Transverse colon (tissue), 4 donors: Measurements from ENCODE around the gene HDC. TPM values are rescaled to one million over a fixed set of nuclear protein-coding genes. Genes with fewer than 3 reads are reported as not detected.

ENCODE experiments used
- DNase-seq: peaks from one replicate; pipeline ENCODE4 v3.0.0-alpha.2; 2019
- H3K27ac ChIP-seq, 4 donors: fragments of 200-600 bp; sonication (generic); 2 replicates each; pipeline ENCODE4 v1.5.1; 2016 to 2018; ENCODE audit warnings: inconsistent platforms in 4 of 4
- H3K27me3 ChIP-seq: fragments of 200-600 bp; sonication (generic); 2 replicates; pipeline ENCODE4 v1.5.1; 2017; ENCODE audit warnings: inconsistent platforms
- H3K36me3 ChIP-seq, 4 donors: fragments of 200-600 bp; sonication (generic); 2 replicates each; pipeline ENCODE4 v1.5.1; 2017 to 2019; ENCODE audit warnings: inconsistent platforms in 4 of 4
- H3K4me1 ChIP-seq, 4 donors: fragments of 200-600 bp; sonication (generic); 2 replicates each; pipeline ENCODE4 v1.5.1; 2017 to 2020; ENCODE audit warnings: inconsistent platforms in 4 of 4
- H3K4me3 ChIP-seq, 4 donors: fragments of 200-600 bp; sonication (generic); 1 replicate in 1 of 4; 2 replicates in 3 of 4; pipeline versions ENCODE4 v1.5.1 to v1.6.1; 2017 to 2019; ENCODE audit warnings: inconsistent platforms in 4 of 4
- H3K9me3 ChIP-seq, 2 donors: fragments of 200-600 bp; sonication (generic); 2 replicates each; pipeline ENCODE4 v1.5.1; 2017 to 2019; ENCODE audit warnings: inconsistent platforms in 2 of 2
- CTCF ChIP-seq, 5 experiments: fragments of 200-600 bp in 3 of 5; fragments of 450-650 bp in 2 of 5; sonication (generic) in 3 of 5; IDR thresholded peaks; 1 replicate in 2 of 5; 2 replicates in 3 of 5; pipeline ENCODE4 v1.5.1; 2016 to 2017; ENCODE audit warnings: antibody characterized with exemption in 5 of 5, inconsistent platforms in 3 of 5, mild to moderate bottlenecking in 2 of 5, moderate library complexity in 1 of 5
- EP300 ChIP-seq: sonication (generic); formaldehyde crosslinking; IDR thresholded peaks from one replicate; pipeline ENCODE4 v1.6.1; 2017; ENCODE audit warnings: antibody characterized with exemption, low read depth
- POLR2A ChIP-seq: fragments of 450-650 bp; IDR thresholded peaks from one replicate; pipeline ENCODE4 v1.6.1; 2016; ENCODE audit warnings: antibody characterized with exemption, mild to moderate bottlenecking, moderate library complexity
- POLR2AphosphoS5 ChIP-seq, 3 donors: sonication (generic); formaldehyde crosslinking; IDR thresholded peaks; one replicate each; pipeline ENCODE4 v1.6.1; 2016; ENCODE audit warnings: antibody characterized with exemption in 3 of 3
- WGBS, 2 donors: methylation state at CpG; one replicate each; pipeline ENCODE4 v1.1.5; 2018; ENCODE audit warnings: low coverage in 1 of 2; 5-methylcytosine and 5-hydroxymethylcytosine counted together
- in situ Hi-C, 4 donors: fragments of 200-750 bp; cut with MboI; loops; one replicate each; pipeline versions ENCODE4 v1.15.0 to v1.15.1; 2017; ENCODE audit warnings: low sequenced_read_pairs in 3 of 4, low pct_ligation_motif_present in 1 of 4, low pct_unique_long_range_greater_than_20kb in 1 of 4
- intact Hi-C: fragments of 100-400 bp; cut with DNase I; formaldehyde crosslinking; loops from one replicate; pipeline ENCODE4 v1.15.1; 2023; ENCODE audit warnings: low total_unique reads
- total RNA-seq, 4 donors: library from RNA; depleted of rRNA; stranded (reverse); fragments of >200 nt; gene quantifications; one replicate each; pipeline ENCODE4 v1.1.0, GENCODE V29; 2016

The HDC gene
- total RNA-seq, 4 donors from 2014 or later = 0.14 to 0.64 TPM; not detected in 2

GRCh38 chr15:50287324-50288116, 22.0 kb upstream of the HDC start:
- H3K27ac ChIP-seq = no peak overlapping the region
- no peaks in the 10 kb centered on the region for H3K4me1 ChIP-seq
- WGBS, 2 donors = 94 to 95% methylated on average over 6 of the region's 6 CpGs
- no peaks in the 10 kb centered on the region for H3K9me3 ChIP-seq
- TF ChIP-seq POLR2AphosphoS5 (IDR thresholded peaks at IDR 0.05) (no peak), CTCF (IDR thresholded peaks at IDR 0.05) (no peak), EP300 (no peak), POLR2A (no peak)
- no peak for DNase-seq
- in situ Hi-C loops = no loop called here
- H3K27me3 ChIP-seq = no peaks in the 10 kb centered on the region
- H3K4me3 ChIP-seq = no peak overlapping the region
- intact Hi-C loops = no loop called here
- H3K36me3 ChIP-seq = peaks cover 0 to 11% (median 0%) of the 10 kb centered on the region in 4 donors

- intact Hi-C loops = no loop called here
- Histone ChIP-seq H3K36me3 (no peaks in the 10 kb centered on the region), H3K27ac (no peak overlapping the region), H3K4me1 (no peaks in the 10 kb centered on the region), H3K9me3 (no peaks in the 10 kb centered on the region), H3K4me3 (no peak overlapping the region), H3K27me3 (no peaks in the 10 kb centered on the region)
- TF ChIP-seq EP300 = no peak
- TF ChIP-seq POLR2A = no peak
- TF ChIP-seq CTCF (IDR thresholded peaks at IDR 0.05) = no peak
- no peak for TF ChIP-seq POLR2AphosphoS5 (IDR thresholded peaks at IDR 0.05)
- WGBS, 2 donors = 89% methylated on average over 5 of the region's 5 CpGs
- DNase-seq = no peak
- in situ Hi-C loops = no loop called here
Observed at GRCh38 chr15:50281427-50281826, 15.9 kb upstream of the HDC start.

GRCh38 chr15:50280271-50280670, 14.7 kb upstream of the HDC start:
- DNase-seq = no peak
- Histone ChIP-seq H3K4me3 (no peak overlapping the region), H3K36me3 (no peaks in the 10 kb centered on the region), H3K27me3 (no peaks in the 10 kb centered on the region), H3K9me3 (no peaks in the 10 kb centered on the region), H3K27ac (no peak overlapping the region), H3K4me1 (no peaks in the 10 kb centered on the region)
- TF ChIP-seq CTCF (IDR thresholded peaks at IDR 0.05) (no peak), EP300 (no peak), POLR2AphosphoS5 (IDR thresholded peaks at IDR 0.05) (no peak), POLR2A (no peak)
- in situ Hi-C loops (no loop called here), intact Hi-C loops (no loop called here)
- 98 to 100% methylated on average over 3 of the region's 3 CpGs for WGBS, 2 donors

GRCh38 chr15:50278496-50278895, 13.0 kb upstream of the HDC start:
- Histone ChIP-seq H3K36me3 (no peaks in the 10 kb centered on the region), H3K4me3 (no peak overlapping the region), H3K27ac (no peak overlapping the region), H3K27me3 (no peaks in the 10 kb centered on the region), H3K9me3 (no peaks in the 10 kb centered on the region), H3K4me1 (no peaks in the 10 kb centered on the region)
- intact Hi-C loops (no loop called here), in situ Hi-C loops (no loop called here)
- WGBS, 2 donors = 82 to 86% methylated on average over 4 of the region's 4 CpGs
- TF ChIP-seq POLR2AphosphoS5 (IDR thresholded peaks at IDR 0.05) (no peak), EP300 (no peak), CTCF (IDR thresholded peaks at IDR 0.05) (no peak), POLR2A (no peak)
- DNase-seq = no peak
